ENCODE results near the gene ZYG11A.

ZYG11A gene

GRCh38 chr1:52917156-52917555 lies 74.6 kb downstream of the ZYG11A start:
- intact Hi-C loops (cut with micrococcal nuclease): no loop called here
- peaks cover 20% of the 10 kb centered on the region for H3K27me3 Mint-ChIP-seq
- H3K4me3 Mint-ChIP-seq: no peak overlapping the region
- no peaks in the 10 kb centered on the region for H3K9me3 Mint-ChIP-seq
- no peaks in the 10 kb centered on the region for H3K36me3 Mint-ChIP-seq (ENCODE audit: low read depth)
- no peak overlapping the region for H3K27ac Mint-ChIP-seq
- H3K4me1 Mint-ChIP-seq (ENCODE audit: low read depth): peaks cover 7% of the 10 kb centered on the region

- no peak overlapping the region for H3K27ac Mint-ChIP-seq
- H3K4me1 Mint-ChIP-seq (ENCODE audit: low read depth): peaks cover 7% of the 10 kb centered on the region
- intact Hi-C loops (cut with micrococcal nuclease): no loop called here
- no peaks in the 10 kb centered on the region for H3K36me3 Mint-ChIP-seq (ENCODE audit: low read depth)
- H3K27me3 Mint-ChIP-seq: peaks cover 21% of the 10 kb centered on the region
- H3K9me3 Mint-ChIP-seq: no peaks in the 10 kb centered on the region
- H3K4me3 Mint-ChIP-seq: no peak overlapping the region
Measured at GRCh38 chr1:52917581-52917980, 75.0 kb downstream of the ZYG11A start.

- Mint-ChIP-seq H3K27me3 (peaks cover 23% of the 10 kb centered on the region), H3K4me3 (no peak overlapping the region), H3K4me1 (ENCODE audit: low read depth) (peaks cover 7% of the 10 kb centered on the region), H3K9me3 (no peaks in the 10 kb centered on the region), H3K27ac (no peak overlapping the region), H3K36me3 (ENCODE audit: low read depth) (no peaks in the 10 kb centered on the region)
- intact Hi-C loops (cut with micrococcal nuclease): no loop called here
Measured at GRCh38 chr1:52918201-52918600, 75.6 kb downstream of the ZYG11A start.

- intact Hi-C loops (cut with micrococcal nuclease): no loop called here
- Mint-ChIP-seq H3K4me1 (ENCODE audit: low read depth) (peaks cover 7% of the 10 kb centered on the region), H3K4me3 (no peak overlapping the region), H3K27me3 (peaks cover 25% of the 10 kb centered on the region), H3K36me3 (ENCODE audit: low read depth) (no peaks in the 10 kb centered on the region), H3K27ac (no peak overlapping the region), H3K9me3 (no peaks in the 10 kb centered on the region)
Measured at GRCh38 chr1:52919051-52919722, 76.6 kb downstream of the ZYG11A start.

GRCh38 chr1:52919723-52920483 lies 77.3 kb downstream of the ZYG11A start:
- Mint-ChIP-seq H3K36me3 (ENCODE audit: low read depth) (no peaks in the 10 kb centered on the region), H3K9me3 (no peaks in the 10 kb centered on the region), H3K27ac (no peak overlapping the region), H3K4me3 (no peak overlapping the region), H3K27me3 (peaks cover 26% of the 10 kb centered on the region), H3K4me1 (ENCODE audit: low read depth) (peaks cover 7% of the 10 kb centered on the region)
- intact Hi-C loops (cut with micrococcal nuclease): no loop called here

- intact Hi-C loops (cut with micrococcal nuclease): no loop called here
- peaks cover 30% of the 10 kb centered on the region for H3K27me3 Mint-ChIP-seq
- H3K4me3 Mint-ChIP-seq: peak overlapping the region; percentile 78
- H3K9me3 Mint-ChIP-seq: no peaks in the 10 kb centered on the region
- peaks cover 7% of the 10 kb centered on the region for H3K4me1 Mint-ChIP-seq (ENCODE audit: low read depth)
- H3K27ac Mint-ChIP-seq: peak overlapping the region; percentile 71
- H3K36me3 Mint-ChIP-seq (ENCODE audit: low read depth): no peaks in the 10 kb centered on the region
Measured at GRCh38 chr1:52920791-52921291, 78.3 kb downstream of the ZYG11A start.

GRCh38 chr1:52925571-52926005 lies 83.0 kb downstream of the ZYG11A start:
- no peak overlapping the region for H3K4me3 Mint-ChIP-seq
- H3K9me3 Mint-ChIP-seq: no peaks in the 10 kb centered on the region

GRCh38 chr1:52926864-52927211 lies 84.3 kb downstream of the ZYG11A start:
- peaks cover 15% of the 10 kb centered on the region for H3K36me3 Mint-ChIP-seq (ENCODE audit: low read depth)
- H3K27me3 Mint-ChIP-seq: peaks cover 21% of the 10 kb centered on the region
- H3K27ac Mint-ChIP-seq: peak overlapping the region; percentile 92
- peak overlapping the region; percentile 73 for H3K4me3 Mint-ChIP-seq
- H3K9me3 Mint-ChIP-seq: no peaks in the 10 kb centered on the region
- H3K4me1 Mint-ChIP-seq (ENCODE audit: low read depth): peaks cover 24% of the 10 kb centered on the region
- intact Hi-C loops (cut with micrococcal nuclease): no loop called here

More at GRCh38 chr1:52925571-52926005, 83.0 kb downstream of the ZYG11A start:
- peaks cover 33% of the 10 kb centered on the region for H3K27me3 Mint-ChIP-seq
- intact Hi-C loops (cut with micrococcal nuclease): no loop called here
- H3K36me3 Mint-ChIP-seq (ENCODE audit: low read depth): peaks cover 9% of the 10 kb centered on the region
- peaks cover 24% of the 10 kb centered on the region for H3K4me1 Mint-ChIP-seq (ENCODE audit: low read depth)
- no peak overlapping the region for H3K27ac Mint-ChIP-seq

GRCh38 chr1:52927212-52928014 lies 84.9 kb downstream of the ZYG11A start, which contains the start of gene SCP2:
Gene SCP2 (plus strand): TSS chr1:52927276. CDS start chr1:52927397, 121 bp downstream.
- peaks cover 15% of the 10 kb centered on the region for H3K36me3 Mint-ChIP-seq (ENCODE audit: low read depth)
- H3K27ac Mint-ChIP-seq: peak within 1 kb of the TSS; percentile 92
- H3K27me3 Mint-ChIP-seq: peaks cover 18% of the 10 kb centered on the region
- H3K4me1 Mint-ChIP-seq (ENCODE audit: low read depth): peaks cover 22% of the 10 kb centered on the region
- H3K9me3 Mint-ChIP-seq: no peaks in the 10 kb centered on the region
- intact Hi-C loops (cut with micrococcal nuclease): no loop called here
- H3K4me3 Mint-ChIP-seq: peak within 1 kb of the TSS; percentile 73

GRCh38 chr1:52928015-52928404 lies 85.5 kb downstream of the ZYG11A start:
- peak overlapping the region; percentile 73 for H3K4me3 Mint-ChIP-seq
- intact Hi-C loops (cut with micrococcal nuclease): no loop called here
- H3K9me3 Mint-ChIP-seq: no peaks in the 10 kb centered on the region
- H3K4me1 Mint-ChIP-seq (ENCODE audit: low read depth): peaks cover 22% of the 10 kb centered on the region
- peaks cover 17% of the 10 kb centered on the region for H3K27me3 Mint-ChIP-seq
- peaks cover 15% of the 10 kb centered on the region for H3K36me3 Mint-ChIP-seq (ENCODE audit: low read depth)
- peak overlapping the region; percentile 92 for H3K27ac Mint-ChIP-seq

GRCh38 chr1:52929019-52929418 lies 86.5 kb downstream of the ZYG11A start:
- Mint-ChIP-seq H3K36me3 (ENCODE audit: low read depth) (peaks cover 15% of the 10 kb centered on the region), H3K4me3 (no peak overlapping the region), H3K27ac (no peak overlapping the region), H3K27me3 (peaks cover 14% of the 10 kb centered on the region), H3K9me3 (no peaks in the 10 kb centered on the region), H3K4me1 (ENCODE audit: low read depth) (peaks cover 22% of the 10 kb centered on the region)
- intact Hi-C loops (cut with micrococcal nuclease): no loop called here

- H3K4me1 Mint-ChIP-seq (ENCODE audit: low read depth): no peaks in the 10 kb centered on the region
- H3K4me3 Mint-ChIP-seq: no peak overlapping the region
- no peaks in the 10 kb centered on the region for H3K27me3 Mint-ChIP-seq
- H3K27ac Mint-ChIP-seq: no peak overlapping the region
- peaks cover 15% of the 10 kb centered on the region for H3K36me3 Mint-ChIP-seq (ENCODE audit: low read depth)
- intact Hi-C loops (cut with micrococcal nuclease): no loop called here
- H3K9me3 Mint-ChIP-seq: peaks cover 7% of the 10 kb centered on the region
Measured at GRCh38 chr1:52937433-52938182, 95.0 kb downstream of the ZYG11A start.

GRCh38 chr1:52938183-52938451 lies 95.6 kb downstream of the ZYG11A start:
- peaks cover 7% of the 10 kb centered on the region for H3K9me3 Mint-ChIP-seq
- H3K4me3 Mint-ChIP-seq: no peak overlapping the region
- intact Hi-C loops (cut with micrococcal nuclease): no loop called here
- H3K27me3 Mint-ChIP-seq: no peaks in the 10 kb centered on the region
- H3K36me3 Mint-ChIP-seq (ENCODE audit: low read depth): peaks cover 15% of the 10 kb centered on the region
- no peak overlapping the region for H3K27ac Mint-ChIP-seq
- no peaks in the 10 kb centered on the region for H3K4me1 Mint-ChIP-seq (ENCODE audit: low read depth)

All from dendritic cell treated with granulocyte-macrophage colony-stimulating factor and Interleukin-4, amounts not matched to agents 40 ng/mL and 50 ng/mL, for 4 days (primary cell).